Gastroesophageal sphincter (tissue), 3 donors: ENCODE data around the gene BBC3.

Experiments used
- CTCF ChIP-seq, 4 experiments: fragments of 200-600 bp in 2 of 4; fragments of 450-650 bp in 2 of 4; sonication (generic) in 1 of 4; IDR thresholded peaks; one replicate each; pipeline ENCODE4 v1.5.1; 2017 to 2019; ENCODE audit warnings: antibody characterized with exemption in 4 of 4, mild to moderate bottlenecking in 2 of 4, moderate library complexity in 2 of 4
- EP300 ChIP-seq: sonication (generic); formaldehyde crosslinking; IDR thresholded peaks from one replicate; pipeline ENCODE4 v1.6.1; 2017; ENCODE audit warnings: antibody characterized with exemption, mild to moderate bottlenecking
- POLR2A ChIP-seq, 2 donors: fragments of 450-650 bp; IDR thresholded peaks; one replicate each; pipeline ENCODE4 v1.6.1; 2017; ENCODE audit warnings: antibody characterized with exemption in 2 of 2, mild to moderate bottlenecking in 2 of 2, moderate library complexity in 1 of 2
- POLR2AphosphoS5 ChIP-seq: sonication (generic); formaldehyde crosslinking; IDR thresholded peaks from one replicate; pipeline ENCODE4 v1.6.1; 2017; ENCODE audit warnings: antibody characterized with exemption

- TF ChIP-seq EP300 = no peak
- no peak for TF ChIP-seq POLR2AphosphoS5
- TF ChIP-seq CTCF (IDR thresholded peaks at IDR 0.05) = no peak
- no peak for TF ChIP-seq POLR2A (IDR thresholded peaks at IDR 0.05)
Observed at GRCh38 chr19:47271949-47272348, 41.0 kb upstream of the BBC3 start.
